Panc1 (cell line): ENCODE measurements around the gene UQCRQ. TPM values are rescaled to one million over a fixed set of nuclear protein-coding genes. Genes with fewer than 3 reads are reported as not detected.

ENCODE experiments used
- ATAC-seq: fragments of 200-7000 bp; cut with Tn5 transposase; 2 replicates; pipeline ENCODE4 v1.9.1; 2020; ENCODE audit warnings: mild to moderate bottlenecking, moderate library complexity
- BruUV-seq: library from RNA; stranded (reverse); fragments of 400-500 nt; replicated peaks from 2 replicates; lab custom pipeline; 2021; lab: Mats Ljungman, UMichigan
- CTCF ChIA-PET: fragments of 300-600 bp; sonication (Branson Sonifier 250); formaldehyde crosslinking; loops from one replicate; lab custom pipeline; 2022; ENCODE audit warnings: antibody characterized with exemption; lab: Charles Lee
- POLR2A ChIA-PET: fragments of 300-600 bp; sonication (Branson Sonifier 250); formaldehyde crosslinking; loops from one replicate; lab custom pipeline; 2022; ENCODE audit warnings: antibody characterized with exemption; lab: Charles Lee
- DNase-seq: peaks from one replicate; pipeline ENCODE4 v3.0.0-alpha.2; 2010; ENCODE audit warnings: low read depth, low spot score
- H3K27ac ChIP-seq: 2 replicates; pipeline ENCODE4 v1.5.1; 2011; ENCODE audit warnings: mild to moderate bottlenecking, low read length, inconsistent platforms
- H3K27me3 ChIP-seq: fragments of 200-500 bp; sonication (Bioruptor generic); 2 replicates; pipeline ENCODE4 v1.6.0; 2014; ENCODE audit warnings: low read length, inconsistent platforms; ENCODE audit not compliant: control insufficient read depth, insufficient read depth
- H3K36me3 ChIP-seq: fragments of 200-500 bp; sonication (Bioruptor generic); 2 replicates; pipeline ENCODE4 v1.5.1; 2014; ENCODE audit warnings: inconsistent platforms, mild to moderate bottlenecking, low read length, moderate library complexity; ENCODE audit not compliant: control insufficient read depth, insufficient read depth
- H3K4me1 ChIP-seq: 2 replicates; pipeline ENCODE4 v1.5.1; 2011; ENCODE audit warnings: inconsistent platforms, mild to moderate bottlenecking, low read length, moderate library complexity; ENCODE audit not compliant: control insufficient read depth, insufficient read depth
- H3K4me3 ChIP-seq, 2 experiments: 2 replicates each; pipeline ENCODE4 v1.5.1; 2011 to 2012; ENCODE audit warnings: low read depth in 2 of 2, low read length in 2 of 2, mild to moderate bottlenecking in 2 of 2, inconsistent platforms in 1 of 2, moderate library complexity in 1 of 2
- H3K9me3 ChIP-seq: fragments of 200-500 bp; sonication (Bioruptor generic); 2 replicates; pipeline ENCODE4 v1.5.1; 2014; ENCODE audit warnings: low read depth, mild to moderate bottlenecking, inconsistent platforms, low read length, moderate library complexity; ENCODE audit not compliant: control insufficient read depth, insufficient read depth
- CTCF ChIP-seq: fragments of 450-650 bp; IDR thresholded peaks from 2 replicates; pipeline ENCODE4 v1.5.1; 2017; ENCODE audit warnings: mild to moderate bottlenecking
- POLR2AphosphoS5 ChIP-seq: IDR thresholded peaks from 2 replicates; pipeline ENCODE4 v1.6.1; 2012; ENCODE audit warnings: mild to moderate bottlenecking, low read depth, low read length, moderate library complexity
- REST ChIP-seq, 2 experiments: IDR thresholded peaks; 2 replicates each; pipeline ENCODE4 v1.6.1; 2011 to 2012; ENCODE audit warnings: low read depth in 2 of 2, control low read depth in 1 of 2, low read length in 1 of 2, mild to moderate bottlenecking in 1 of 2, moderate library complexity in 1 of 2; ENCODE audit not compliant: insufficient read depth in 1 of 2
- SIN3A ChIP-seq: IDR thresholded peaks from 2 replicates; pipeline ENCODE4 v1.6.1; 2012; ENCODE audit warnings: low read depth, mild to moderate bottlenecking, low read length, moderate library complexity, borderline replicate concordance; ENCODE audit not compliant: insufficient read depth
- TCF7L2 ChIP-seq: IDR thresholded peaks from 2 replicates; pipeline ENCODE4 v1.6.1; 2011; ENCODE audit warnings: mild to moderate bottlenecking, low read depth, low read length, inconsistent platforms
- in situ Hi-C: cut with HindIII; loops from 2 replicates; pipeline ENCODE4 v1.10.0; 2016; ENCODE audit warnings: low sequenced_read_pairs, low pct_unique_long_range_greater_than_20kb
- intact Hi-C: fragments of 100-400 bp; cut with micrococcal nuclease; formaldehyde crosslinking; loops from one replicate; pipeline ENCODE4 v1.10.0; 2022; ENCODE audit not compliant: unreplicated experiment
- total RNA-seq: library from RNA; stranded (reverse); gene quantifications from one replicate; pipeline ENCODE4 v1.2.1, GENCODE V29; 2021; ENCODE audit not compliant: unreplicated experiment

The UQCRQ gene
- total RNA-seq, 1 experiment from 2014 or later, result 475 TPM

- CTCF ChIA-PET, result interaction anchor here (0.5 kb wide), 1 partner anchor 178 kb away, joined by 3 read pairs; no protein-coding TSS in a partner anchor
- peak; percentile 72 for ATAC-seq
- peaks cover 12% of the 10 kb centered on the region for H3K36me3 ChIP-seq
- TF ChIP-seq SIN3A (no peak), TCF7L2 (no peak), CTCF (no peak), POLR2AphosphoS5 (no peak), REST (IDR thresholded peaks at IDR 0.05; ENCODE audit: insufficient read depth in 1 of 2, low read depth in 2 of 2, low read length in 1 of 2) (no peak)
- in situ Hi-C loops, result no loop called here
- peaks cover 17% of the 10 kb centered on the region for H3K4me1 ChIP-seq
- H3K9me3 ChIP-seq, result no peaks in the 10 kb centered on the region
- no peaks in the 10 kb centered on the region for H3K27me3 ChIP-seq
- peak overlapping the region; percentile 82 to 95 for H3K4me3 ChIP-seq
- intact Hi-C loops, result no loop called here
- DNase-seq, result no peak
- H3K27ac ChIP-seq, result peak overlapping the region; percentile 94
- BruUV-seq, result TSS peak; percentile 89
- POLR2A ChIA-PET, result interaction anchor here (0.6 to 1.1 kb wide), 2 partner anchors 9 to 96 kb away, joined by 3 to 4 read pairs; no protein-coding TSS in a partner anchor
Measured at GRCh38 chr5:132865668-132866341, 637 bp upstream of the UQCRQ start.

GRCh38 chr5:132867046-132867451 lies 607 bp downstream of the UQCRQ start:
- peak overlapping the region; percentile 94 for H3K27ac ChIP-seq
- CTCF ChIA-PET, result interaction anchor here (0.6 to 0.7 kb wide), 2 partner anchors 27 to 366 kb away, joined by 3 read pairs; no protein-coding TSS in a partner anchor
- ATAC-seq (peak; percentile 25), DNase-seq (no peak)
- no peaks in the 10 kb centered on the region for H3K9me3 ChIP-seq
- TF ChIP-seq SIN3A, result no peak
- TF ChIP-seq REST (IDR thresholded peaks at IDR 0.05; ENCODE audit: insufficient read depth in 1 of 2, low read depth in 2 of 2, low read length in 1 of 2), result no peak
- no peak for TF ChIP-seq POLR2AphosphoS5
- TF ChIP-seq CTCF, result no peak
- no peak for TF ChIP-seq TCF7L2
- H3K36me3 ChIP-seq, result peaks cover 12% of the 10 kb centered on the region
- POLR2A ChIA-PET, result interaction anchor here (1.1 kb wide), 1 partner anchor 10 kb away, joined by 3 read pairs; no protein-coding TSS in a partner anchor
- in situ Hi-C loops (no loop called here), intact Hi-C loops (no loop called here)
- no peaks in the 10 kb centered on the region for H3K27me3 ChIP-seq
- no TSS peak for BruUV-seq
- peak overlapping the region; percentile 82 to 95 for H3K4me3 ChIP-seq
- H3K4me1 ChIP-seq, result peaks cover 17% of the 10 kb centered on the region
